Transverse colon (tissue), 4 donors: ENCODE results near the gene NPEPL1. TPM values are rescaled to one million over a fixed set of nuclear protein-coding genes. Genes with fewer than 3 reads are reported as not detected.

ENCODE experiments used
- DNase-seq: peaks from one replicate; pipeline ENCODE4 v3.0.0-alpha.2; 2019
- H3K27ac ChIP-seq, 4 donors: fragments of 200-600 bp; sonication (generic); 2 replicates each; pipeline ENCODE4 v1.5.1; 2016 to 2018; ENCODE audit warnings: inconsistent platforms in 4 of 4
- H3K27me3 ChIP-seq: fragments of 200-600 bp; sonication (generic); 2 replicates; pipeline ENCODE4 v1.5.1; 2017; ENCODE audit warnings: inconsistent platforms
- H3K36me3 ChIP-seq, 4 donors: fragments of 200-600 bp; sonication (generic); 2 replicates each; pipeline ENCODE4 v1.5.1; 2017 to 2019; ENCODE audit warnings: inconsistent platforms in 4 of 4
- H3K4me1 ChIP-seq, 4 donors: fragments of 200-600 bp; sonication (generic); 2 replicates each; pipeline ENCODE4 v1.5.1; 2017 to 2020; ENCODE audit warnings: inconsistent platforms in 4 of 4
- H3K4me3 ChIP-seq, 4 donors: fragments of 200-600 bp; sonication (generic); 1 replicate in 1 of 4; 2 replicates in 3 of 4; pipeline versions ENCODE4 v1.5.1 to v1.6.1; 2017 to 2019; ENCODE audit warnings: inconsistent platforms in 4 of 4
- H3K9me3 ChIP-seq, 2 donors: fragments of 200-600 bp; sonication (generic); 2 replicates each; pipeline ENCODE4 v1.5.1; 2017 to 2019; ENCODE audit warnings: inconsistent platforms in 2 of 2
- EP300 ChIP-seq: sonication (generic); formaldehyde crosslinking; IDR thresholded peaks from one replicate; pipeline ENCODE4 v1.6.1; 2017; ENCODE audit warnings: antibody characterized with exemption, low read depth
- POLR2A ChIP-seq: fragments of 450-650 bp; IDR thresholded peaks from one replicate; pipeline ENCODE4 v1.6.1; 2016; ENCODE audit warnings: antibody characterized with exemption, mild to moderate bottlenecking, moderate library complexity
- POLR2AphosphoS5 ChIP-seq, 3 donors: sonication (generic); formaldehyde crosslinking; IDR thresholded peaks; one replicate each; pipeline ENCODE4 v1.6.1; 2016; ENCODE audit warnings: antibody characterized with exemption in 3 of 3
- WGBS, 2 donors: methylation state at CpG; one replicate each; pipeline ENCODE4 v1.1.5; 2018; ENCODE audit warnings: low coverage in 1 of 2; 5-methylcytosine and 5-hydroxymethylcytosine counted together
- in situ Hi-C, 4 donors: fragments of 200-750 bp; cut with MboI; loops; one replicate each; pipeline versions ENCODE4 v1.15.0 to v1.15.1; 2017; ENCODE audit warnings: low sequenced_read_pairs in 3 of 4, low pct_ligation_motif_present in 1 of 4, low pct_unique_long_range_greater_than_20kb in 1 of 4
- intact Hi-C: fragments of 100-400 bp; cut with DNase I; formaldehyde crosslinking; loops from one replicate; pipeline ENCODE4 v1.15.1; 2023; ENCODE audit warnings: low total_unique reads
- total RNA-seq, 4 donors: library from RNA; depleted of rRNA; stranded (reverse); fragments of >200 nt; gene quantifications; one replicate each; pipeline ENCODE4 v1.1.0, GENCODE V29; 2016
- TF ChIP-seq, protein P1 (sequence below), 5 experiments: fragments of 200-600 bp in 3 of 5; fragments of 450-650 bp in 2 of 5; sonication (generic) in 3 of 5; IDR thresholded peaks; 1 replicate in 2 of 5; 2 replicates in 3 of 5; pipeline ENCODE4 v1.5.1; 2016 to 2017; ENCODE audit warnings: antibody characterized with exemption in 5 of 5, inconsistent platforms in 3 of 5, mild to moderate bottlenecking in 2 of 5, moderate library complexity in 1 of 5

NPEPL1 gene
- total RNA-seq, 4 donors from 2014 or later = 33.3 to 109 (median 66.9) TPM

- Histone ChIP-seq H3K27me3 (no peaks in the 10 kb centered on the region), H3K27ac (no peak overlapping the region), H3K36me3 (peaks cover 0 to 22% (median 4%) of the 10 kb centered on the region in 4 donors), H3K9me3 (no peaks in the 10 kb centered on the region), H3K4me3 (no peak overlapping the region), H3K4me1 (no peaks in the 10 kb centered on the region)
- intact Hi-C loops = no loop called here
- DNase-seq = peak; percentile 4
- no peak for TF ChIP-seq POLR2A
- TF ChIP-seq, protein P1, sequence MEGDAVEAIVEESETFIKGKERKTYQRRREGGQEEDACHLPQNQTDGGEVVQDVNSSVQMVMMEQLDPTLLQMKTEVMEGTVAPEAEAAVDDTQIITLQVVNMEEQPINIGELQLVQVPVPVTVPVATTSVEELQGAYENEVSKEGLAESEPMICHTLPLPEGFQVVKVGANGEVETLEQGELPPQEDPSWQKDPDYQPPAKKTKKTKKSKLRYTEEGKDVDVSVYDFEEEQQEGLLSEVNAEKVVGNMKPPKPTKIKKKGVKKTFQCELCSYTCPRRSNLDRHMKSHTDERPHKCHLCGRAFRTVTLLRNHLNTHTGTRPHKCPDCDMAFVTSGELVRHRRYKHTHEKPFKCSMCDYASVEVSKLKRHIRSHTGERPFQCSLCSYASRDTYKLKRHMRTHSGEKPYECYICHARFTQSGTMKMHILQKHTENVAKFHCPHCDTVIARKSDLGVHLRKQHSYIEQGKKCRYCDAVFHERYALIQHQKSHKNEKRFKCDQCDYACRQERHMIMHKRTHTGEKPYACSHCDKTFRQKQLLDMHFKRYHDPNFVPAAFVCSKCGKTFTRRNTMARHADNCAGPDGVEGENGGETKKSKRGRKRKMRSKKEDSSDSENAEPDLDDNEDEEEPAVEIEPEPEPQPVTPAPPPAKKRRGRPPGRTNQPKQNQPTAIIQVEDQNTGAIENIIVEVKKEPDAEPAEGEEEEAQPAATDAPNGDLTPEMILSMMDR (IDR thresholded peaks at IDR 0.05) = no peak
- no peak for TF ChIP-seq EP300
- TF ChIP-seq POLR2AphosphoS5 (IDR thresholded peaks at IDR 0.05) = no peak
- in situ Hi-C loops = no loop called here
- 94 to 96% methylated on average over 7 to 28 of the region's 29 CpGs for WGBS, 2 donors
Observed at GRCh38 chr20:58701431-58702160, 9.0 kb downstream of the NPEPL1 start.

DNA sequence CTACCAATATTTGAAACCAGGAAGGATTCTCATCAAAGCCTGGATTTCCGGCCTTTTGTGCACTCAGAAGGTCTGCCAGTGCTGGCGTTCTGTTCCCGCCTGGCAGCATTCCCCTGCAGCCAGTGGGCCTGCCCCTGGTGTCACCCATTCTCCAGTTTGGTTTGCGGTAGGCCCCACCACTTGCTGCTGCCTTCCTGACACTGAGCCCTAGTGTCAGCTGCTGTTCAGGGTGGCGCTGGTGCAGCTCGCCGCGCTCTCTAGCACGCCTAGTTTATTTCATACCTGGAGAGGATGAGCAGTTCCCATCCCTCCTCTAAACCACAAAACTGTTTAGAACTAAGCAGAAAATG is 9.5 kb downstream of the NPEPL1 start:
- Histone ChIP-seq H3K4me3 (no peak overlapping the region), H3K4me1 (no peaks in the 10 kb centered on the region), H3K9me3 (no peaks in the 10 kb centered on the region), H3K27me3 (no peaks in the 10 kb centered on the region), H3K36me3 (peaks cover 0 to 17% (median 4%) of the 10 kb centered on the region in 4 donors), H3K27ac (no peak overlapping the region)
- DNase-seq = peak; percentile 2
- WGBS, 2 donors = 93% methylated on average over 9 of the region's 9 CpGs; no CpG with 5 or more reads in 1 of the 2 donors
- TF ChIP-seq POLR2AphosphoS5 (IDR thresholded peaks at IDR 0.05) = no peak
- TF ChIP-seq POLR2A = no peak
- no peak for TF ChIP-seq EP300
- intact Hi-C loops = no loop called here
- in situ Hi-C loops = no loop called here

- no peak overlapping the region for H3K4me3 ChIP-seq
- peaks cover 0 to 16% (median 4%) of the 10 kb centered on the region in 4 donors for H3K36me3 ChIP-seq
- H3K27me3 ChIP-seq = no peaks in the 10 kb centered on the region
- TF ChIP-seq POLR2AphosphoS5 (IDR thresholded peaks at IDR 0.05) = no peak
- TF ChIP-seq EP300 = no peak
- no peak for TF ChIP-seq POLR2A
- TF ChIP-seq, protein P1 (IDR thresholded peaks at IDR 0.05) = no peak
- in situ Hi-C loops = no loop called here
- H3K9me3 ChIP-seq = no peaks in the 10 kb centered on the region
- 91 to 95% methylated on average over 16 to 28 of the region's 28 CpGs for WGBS, 2 donors
- H3K4me1 ChIP-seq = no peaks in the 10 kb centered on the region
- intact Hi-C loops = no loop called here
- DNase-seq = peak; percentile 6
- no peak overlapping the region for H3K27ac ChIP-seq
Observed at GRCh38 chr20:58702859-58703648, 10.5 kb downstream of the NPEPL1 start.

GRCh38 chr20:58703765-58704371 is 11.3 kb downstream of the NPEPL1 start:
- H3K36me3 ChIP-seq = peaks cover 0 to 16% (median 4%) of the 10 kb centered on the region in 4 donors
- H3K27me3 ChIP-seq = no peaks in the 10 kb centered on the region

More at GRCh38 chr20:58703765-58704371, 11.3 kb downstream of the NPEPL1 start:
- H3K4me1 ChIP-seq = no peaks in the 10 kb centered on the region
- intact Hi-C loops (no loop called here), in situ Hi-C loops (no loop called here)
- no peak overlapping the region for H3K4me3 ChIP-seq
- no peak for DNase-seq
- no peaks in the 10 kb centered on the region for H3K9me3 ChIP-seq
- WGBS, 2 donors = 97% methylated on average over 12 of the region's 12 CpGs; no CpG with 5 or more reads in 1 of the 2 donors
- H3K27ac ChIP-seq = no peak overlapping the region
- TF ChIP-seq EP300 = no peak
- TF ChIP-seq, protein P1 (IDR thresholded peaks at IDR 0.05) = no peak
- TF ChIP-seq POLR2A = no peak
- TF ChIP-seq POLR2AphosphoS5 (IDR thresholded peaks at IDR 0.05) = no peak
